ENCODE data around the gene TCEANC2.
"Not testable (repeated sequence)": the region's sequence is repeated elsewhere in the genome, so short reads cannot be mapped to it uniquely, and the experiment has no call there.

The TCEANC2 gene

DNA sequence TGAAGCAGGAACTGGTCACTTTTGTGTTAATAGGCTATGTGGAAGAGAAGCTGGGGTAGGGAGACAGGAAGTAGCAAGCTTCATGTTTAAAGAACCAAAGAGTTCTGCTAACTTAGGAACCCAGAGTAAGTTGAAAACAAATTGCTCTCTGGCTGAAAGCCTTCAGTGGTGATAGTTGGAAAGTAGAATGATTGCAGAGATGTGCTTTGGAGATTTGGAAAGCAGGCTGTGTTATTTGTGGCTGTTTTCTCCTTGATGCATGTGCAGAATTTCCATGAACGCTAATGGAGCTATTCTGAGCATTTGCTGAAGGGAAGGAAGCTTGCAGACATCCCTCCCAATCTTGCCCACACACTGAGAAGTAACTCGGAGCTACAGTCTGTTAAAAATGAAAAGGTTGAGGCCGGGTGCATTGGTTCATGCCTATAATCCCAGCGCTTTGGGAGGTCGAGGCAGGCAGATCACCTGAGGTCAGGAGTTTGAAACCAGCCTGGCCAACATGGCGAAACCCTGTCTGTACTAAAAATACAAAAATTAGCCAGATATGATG lies 45.7 kb downstream of the TCEANC2 start:
- DNase-seq (ENCODE audit: low read depth), result no peak
- TF ChIP-seq, protein P1, sequence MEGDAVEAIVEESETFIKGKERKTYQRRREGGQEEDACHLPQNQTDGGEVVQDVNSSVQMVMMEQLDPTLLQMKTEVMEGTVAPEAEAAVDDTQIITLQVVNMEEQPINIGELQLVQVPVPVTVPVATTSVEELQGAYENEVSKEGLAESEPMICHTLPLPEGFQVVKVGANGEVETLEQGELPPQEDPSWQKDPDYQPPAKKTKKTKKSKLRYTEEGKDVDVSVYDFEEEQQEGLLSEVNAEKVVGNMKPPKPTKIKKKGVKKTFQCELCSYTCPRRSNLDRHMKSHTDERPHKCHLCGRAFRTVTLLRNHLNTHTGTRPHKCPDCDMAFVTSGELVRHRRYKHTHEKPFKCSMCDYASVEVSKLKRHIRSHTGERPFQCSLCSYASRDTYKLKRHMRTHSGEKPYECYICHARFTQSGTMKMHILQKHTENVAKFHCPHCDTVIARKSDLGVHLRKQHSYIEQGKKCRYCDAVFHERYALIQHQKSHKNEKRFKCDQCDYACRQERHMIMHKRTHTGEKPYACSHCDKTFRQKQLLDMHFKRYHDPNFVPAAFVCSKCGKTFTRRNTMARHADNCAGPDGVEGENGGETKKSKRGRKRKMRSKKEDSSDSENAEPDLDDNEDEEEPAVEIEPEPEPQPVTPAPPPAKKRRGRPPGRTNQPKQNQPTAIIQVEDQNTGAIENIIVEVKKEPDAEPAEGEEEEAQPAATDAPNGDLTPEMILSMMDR (conservative IDR thresholded peaks at IDR 0.05; ENCODE audit: control insufficient read depth, insufficient read depth, low read depth, low read length), result no peak
- H3K4me3 ChIP-seq (ENCODE audit: control insufficient read depth, low read depth, low read length), result no peak overlapping the region

DNA sequence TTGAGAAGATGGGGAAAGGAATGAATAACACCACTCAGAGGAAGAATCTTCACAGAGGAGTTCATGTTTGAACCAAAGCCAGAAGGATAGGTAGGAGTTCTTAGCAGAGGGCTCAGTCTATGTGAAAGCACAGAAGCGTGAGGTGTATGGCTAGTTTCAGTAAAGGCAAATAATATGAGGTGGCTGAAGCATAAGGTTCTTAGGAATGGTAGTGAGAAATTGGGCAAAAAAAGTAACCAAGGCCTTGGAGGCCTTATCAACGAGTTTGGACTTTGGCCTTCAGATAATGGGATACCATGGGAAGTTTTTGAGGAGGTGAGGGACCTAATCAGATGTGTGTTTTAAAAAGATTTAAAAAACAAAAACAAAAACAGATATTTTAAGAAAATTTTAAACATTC lies 47.1 kb downstream of the TCEANC2 start:
- TF ChIP-seq, protein P1 (conservative IDR thresholded peaks at IDR 0.05; ENCODE audit: control insufficient read depth, insufficient read depth, low read depth, low read length), result no peak
- no peak for DNase-seq (ENCODE audit: low read depth)
- H3K4me3 ChIP-seq (ENCODE audit: control insufficient read depth, low read depth, low read length), result no peak overlapping the region

DNA sequence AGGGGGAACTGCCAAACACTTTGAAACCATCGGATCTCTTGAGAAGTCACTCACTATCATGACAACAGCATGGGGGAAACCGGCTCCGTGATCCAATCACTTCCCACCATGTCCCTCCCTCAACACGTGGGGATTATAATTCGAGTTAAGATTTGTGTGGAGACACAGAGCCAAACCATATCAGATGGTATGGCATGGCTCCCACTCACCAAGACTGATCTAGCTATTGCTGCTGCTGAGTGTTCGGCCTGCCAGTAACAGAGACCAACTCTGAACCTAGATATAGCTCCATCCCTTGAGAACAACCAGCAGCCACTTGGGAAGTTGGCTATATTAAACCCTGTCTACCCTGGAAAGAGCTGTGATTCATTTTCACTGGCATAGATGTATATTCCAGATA lies 50.0 kb downstream of the TCEANC2 start:
- TF ChIP-seq, protein P1 (conservative IDR thresholded peaks at IDR 0.05; ENCODE audit: control insufficient read depth, insufficient read depth, low read depth, low read length), result no peak
- no peak for DNase-seq (ENCODE audit: low read depth)
- H3K4me3 ChIP-seq (ENCODE audit: control insufficient read depth, low read depth, low read length), result no peak overlapping the region

DNA sequence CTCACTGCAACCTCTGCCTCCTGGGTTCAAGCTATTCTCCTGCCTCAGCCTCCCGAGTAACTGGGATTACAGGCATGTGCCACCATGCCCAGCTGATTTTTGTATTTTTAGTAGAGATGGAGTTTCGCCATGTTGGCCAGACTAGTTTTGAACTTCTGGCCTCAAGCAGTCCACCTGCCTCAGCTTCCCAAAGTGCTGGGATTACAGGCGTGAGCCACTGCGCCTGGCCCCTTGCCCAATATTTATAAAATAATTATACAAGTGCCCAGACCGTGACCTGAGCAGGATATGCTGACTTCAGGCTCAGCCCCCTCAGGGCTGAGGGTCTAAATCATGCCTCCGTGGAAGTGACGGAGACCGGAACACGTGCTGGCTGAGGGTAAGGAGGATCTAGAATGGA lies 51.2 kb downstream of the TCEANC2 start:
- H3K4me3 ChIP-seq (ENCODE audit: control insufficient read depth, low read depth, low read length); DNase-seq (ENCODE audit: low read depth): not testable (repeated sequence)

DNA sequence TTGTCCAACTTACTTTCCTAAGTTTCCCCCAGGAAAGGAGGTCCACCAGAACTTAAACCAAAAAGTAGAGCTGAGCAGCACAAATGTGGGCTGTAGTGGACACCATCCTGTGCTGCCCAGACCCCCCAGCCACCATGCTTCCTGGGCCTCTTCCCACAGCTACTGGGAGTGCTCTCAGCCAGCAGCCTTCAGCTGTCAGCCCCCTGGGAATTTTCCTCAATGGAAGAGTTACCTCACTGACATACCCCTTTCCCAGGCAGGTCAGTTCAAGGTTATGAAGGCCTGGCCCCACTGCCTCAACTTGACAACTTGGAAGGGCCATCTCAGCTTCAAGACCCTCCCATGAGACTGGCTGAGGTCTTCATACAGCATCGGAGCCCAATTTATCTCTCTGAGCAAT lies 51.7 kb downstream of the TCEANC2 start:
- H3K4me3 ChIP-seq (ENCODE audit: control insufficient read depth, low read depth, low read length), result no peak overlapping the region
- TF ChIP-seq, protein P1 (conservative IDR thresholded peaks at IDR 0.05; ENCODE audit: control insufficient read depth, insufficient read depth, low read depth, low read length), result no peak
- no peak for DNase-seq (ENCODE audit: low read depth)

DNA sequence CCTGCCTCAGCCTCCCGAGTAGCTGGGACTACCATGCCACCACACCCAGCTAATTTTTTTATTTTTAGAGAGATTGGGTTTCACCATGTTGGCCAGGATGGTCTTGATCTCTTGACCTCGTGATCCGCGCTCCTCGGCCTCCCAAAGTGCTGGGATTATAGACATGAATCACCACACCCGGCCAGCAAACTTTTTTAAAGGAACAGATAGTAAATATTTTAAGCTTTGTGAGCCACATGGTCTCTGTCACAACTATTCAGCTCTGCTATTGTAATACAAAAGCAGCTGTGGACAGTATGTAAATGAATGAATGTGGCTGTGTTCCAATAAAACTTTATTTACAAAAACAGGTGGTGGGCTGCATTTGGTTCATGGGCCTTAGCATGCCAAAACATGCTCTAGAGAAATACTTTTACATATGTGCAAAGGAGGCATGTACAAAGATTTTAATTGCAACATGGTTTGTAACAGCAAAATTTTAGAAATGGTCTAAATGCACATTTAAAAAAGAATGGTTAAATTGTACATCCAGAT lies 52.4 kb downstream of the TCEANC2 start:
- TF ChIP-seq, protein P1 (conservative IDR thresholded peaks at IDR 0.05; ENCODE audit: control insufficient read depth, insufficient read depth, low read depth, low read length), result no peak
- no peak overlapping the region for H3K4me3 ChIP-seq (ENCODE audit: control insufficient read depth, low read depth, low read length)
- no peak for DNase-seq (ENCODE audit: low read depth)

DNA sequence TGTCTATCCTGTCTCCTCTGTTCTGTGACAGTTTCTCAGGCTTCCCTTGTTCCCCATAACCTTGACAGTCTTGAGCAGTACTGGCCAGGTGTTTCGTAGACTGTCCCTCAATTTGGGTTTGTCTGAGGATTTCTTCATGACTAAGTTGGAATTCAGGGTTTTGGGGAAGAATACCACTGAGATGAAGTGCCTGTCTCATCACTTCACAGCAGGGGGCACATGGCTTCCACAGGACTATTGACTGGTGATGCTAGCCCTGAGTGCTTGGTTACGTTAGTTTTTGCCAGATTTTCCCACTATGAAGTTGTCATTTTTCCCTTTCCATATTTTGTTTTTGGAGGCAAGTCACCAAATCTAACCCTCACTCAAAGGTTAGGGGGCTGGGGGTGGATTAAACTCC lies 53.7 kb downstream of the TCEANC2 start:
- no peak overlapping the region for H3K4me3 ChIP-seq (ENCODE audit: control insufficient read depth, low read depth, low read length)
- TF ChIP-seq, protein P1 (conservative IDR thresholded peaks at IDR 0.05; ENCODE audit: control insufficient read depth, insufficient read depth, low read depth, low read length), result peak; percentile 42
- peak; percentile 37 for DNase-seq (ENCODE audit: low read depth)
